BE2C (cell line): ENCODE results near the gene POLRMT.

Experiments used
- DNase-seq: peaks from one replicate; pipeline ENCODE4 v3.0.0-alpha.2; 2020
- H3K27me3 ChIP-seq: fragments of 250-450 bp; sonication (Bioruptor Pico); 2 replicates; pipeline ENCODE4 v1.5.1; 2020; ENCODE audit warnings: mild to moderate bottlenecking
- H3K36me3 ChIP-seq: fragments of 250-450 bp; sonication (Bioruptor Pico); 2 replicates; pipeline ENCODE4 v1.5.1; 2020; ENCODE audit warnings: mild to moderate bottlenecking
- H3K4me1 ChIP-seq: fragments of 250-450 bp; sonication (Bioruptor Pico); 2 replicates; pipeline ENCODE4 v1.5.1; 2020
- H3K4me3 ChIP-seq: 2 replicates; pipeline ENCODE4 v1.5.1; 2011; ENCODE audit warnings: low read depth, low read length
- H3K9me3 ChIP-seq: fragments of 250-450 bp; sonication (Bioruptor Pico); 2 replicates; pipeline ENCODE4 v1.5.1; 2020
- CTCF ChIP-seq: IDR thresholded peaks from 2 replicates; pipeline ENCODE4 v1.5.1; 2012; ENCODE audit warnings: mild to moderate bottlenecking, low read depth, low read length

POLRMT gene

GRCh38 chr19:571566-571974 is 61.8 kb downstream of the POLRMT start:
- H3K4me1 ChIP-seq: peaks cover 15% of the 10 kb centered on the region
- no peak for TF ChIP-seq CTCF
- no peaks in the 10 kb centered on the region for H3K9me3 ChIP-seq
- H3K4me3 ChIP-seq: peak overlapping the region; percentile 53
- no peaks in the 10 kb centered on the region for H3K27me3 ChIP-seq
- H3K36me3 ChIP-seq: peaks cover 4% of the 10 kb centered on the region
- DNase-seq: no peak

- Histone ChIP-seq H3K36me3 (no peaks in the 10 kb centered on the region; the same call in 1 of the 2 replicates), H3K4me3 (peak overlapping the region; percentile 53), H3K27me3 (no peaks in the 10 kb centered on the region), H3K9me3 (no peaks in the 10 kb centered on the region), H3K4me1 (peaks cover 11% of the 10 kb centered on the region)
- no peak for TF ChIP-seq CTCF
- DNase-seq: peak; percentile 41
Observed at GRCh38 chr19:570937-571565, 62.3 kb downstream of the POLRMT start.

DNA sequence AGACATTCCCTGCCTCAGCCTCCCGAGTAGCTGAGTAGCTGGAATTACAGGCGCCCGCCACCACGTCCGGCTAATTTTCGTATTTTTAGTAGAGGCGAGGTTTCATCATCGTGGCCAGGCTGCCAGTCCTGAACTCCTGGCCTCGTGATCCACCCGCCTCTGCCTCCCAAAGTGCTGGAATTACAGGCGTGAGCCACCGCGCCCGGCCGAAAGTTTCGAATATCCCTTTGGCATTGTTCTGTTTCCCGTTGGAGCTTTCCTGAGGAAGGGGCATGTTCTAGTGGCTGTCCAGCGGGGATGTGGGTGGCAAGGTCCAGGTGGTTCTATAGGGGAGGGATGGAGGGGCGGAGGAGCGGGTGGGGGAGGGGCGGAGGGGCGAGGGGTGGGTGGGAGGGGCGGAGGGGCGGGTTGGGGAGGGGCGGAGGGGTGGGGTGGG is 63.1 kb downstream of the POLRMT start:
- DNase-seq: no peak
- TF ChIP-seq CTCF: no peak
- peaks cover 8% of the 10 kb centered on the region; the same call in 1 of the 2 replicates for H3K4me1 ChIP-seq
- H3K36me3 ChIP-seq: no peaks in the 10 kb centered on the region; the same call in 1 of the 2 replicates
- H3K4me3 ChIP-seq: no peak overlapping the region
- H3K9me3 ChIP-seq: no peaks in the 10 kb centered on the region
- no peaks in the 10 kb centered on the region for H3K27me3 ChIP-seq

DNA sequence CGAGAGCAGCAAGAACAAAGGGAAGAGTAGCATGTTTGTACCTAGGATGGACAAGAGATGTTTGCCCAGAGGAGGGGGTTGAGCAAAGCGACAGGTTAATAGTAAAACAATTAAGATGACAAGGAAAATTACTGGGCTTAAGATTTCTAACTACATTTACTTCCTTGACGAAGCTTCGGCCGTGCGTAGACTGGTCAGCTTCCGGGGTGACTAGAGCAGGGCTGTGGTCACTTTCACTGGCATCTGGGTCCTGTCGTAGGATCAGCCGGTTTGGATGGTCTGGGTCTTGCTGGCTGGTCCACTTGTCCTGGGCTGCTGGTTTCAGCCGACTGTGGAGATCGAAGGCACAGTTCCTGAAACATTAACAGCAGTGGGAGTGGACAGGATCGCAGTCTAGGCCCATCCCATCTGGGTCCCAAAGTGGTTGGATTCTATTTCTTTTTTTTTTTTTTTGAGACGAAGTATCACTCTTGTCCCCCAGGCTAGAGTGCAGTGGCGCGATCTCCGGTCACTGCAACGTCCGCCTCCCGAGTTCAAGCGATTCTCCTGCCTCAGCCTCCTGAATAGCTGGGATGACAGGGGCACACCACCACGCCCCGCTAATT is 65.9 kb downstream of the POLRMT start:
- TF ChIP-seq CTCF: no peak
- DNase-seq: no peak
- H3K4me3 ChIP-seq: no peak overlapping the region
- no peaks in the 10 kb centered on the region for H3K9me3 ChIP-seq
- peaks cover 8% of the 10 kb centered on the region; the same call in 1 of the 2 replicates for H3K4me1 ChIP-seq
- no peaks in the 10 kb centered on the region for H3K27me3 ChIP-seq
- no peaks in the 10 kb centered on the region for H3K36me3 ChIP-seq
